Activated naive CD4-positive, alpha-beta T cell treated with anti-CD3 and anti-CD28 coated beads, Interleukin-2, amount 50 U/mL, for 24 hours (primary cell): ENCODE data around the gene MPHOSPH9.

Experiments
- H3K27ac Mint-ChIP-seq: one replicate; pipeline ENCODE4 v1.8.0; 2021; ENCODE audit warnings: mild to moderate bottlenecking, mixed read lengths
- H3K27me3 Mint-ChIP-seq: one replicate; pipeline ENCODE4 v1.8.0; 2021; ENCODE audit warnings: mixed read lengths
- H3K36me3 Mint-ChIP-seq: one replicate; pipeline ENCODE4 v1.8.0; 2021; ENCODE audit warnings: mixed read lengths
- H3K4me1 Mint-ChIP-seq: one replicate; pipeline ENCODE4 v1.8.0; 2021; ENCODE audit warnings: mixed read lengths
- H3K4me3 Mint-ChIP-seq: one replicate; pipeline ENCODE4 v1.8.0; 2021; ENCODE audit warnings: mild to moderate bottlenecking, mixed read lengths
- H3K9me3 Mint-ChIP-seq: one replicate; pipeline ENCODE4 v1.8.0; 2021; ENCODE audit warnings: mixed read lengths

Gene MPHOSPH9

DNA sequence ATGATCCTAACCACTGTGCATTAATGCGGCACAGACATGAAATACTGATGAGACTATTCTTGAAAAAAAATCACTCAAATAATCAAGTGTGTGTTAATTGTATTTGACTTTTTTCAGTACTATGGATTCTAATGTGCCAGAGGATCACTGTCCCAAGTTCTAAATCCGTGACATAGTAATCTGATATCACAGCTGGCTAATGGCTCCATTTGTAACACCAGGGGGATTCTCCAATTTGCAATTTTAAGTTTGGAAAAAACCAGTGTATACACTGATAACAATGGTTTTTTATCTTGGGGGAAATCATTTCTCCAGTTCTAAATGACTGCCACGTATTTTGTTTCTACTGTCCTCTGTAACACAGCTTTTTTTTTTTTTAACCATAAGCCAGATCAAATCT lies 33.0 kb downstream of the MPHOSPH9 start:
- Mint-ChIP-seq H3K4me3 (no peak overlapping the region), H3K27me3 (no peaks in the 10 kb centered on the region), H3K36me3 (peaks cover 7% of the 10 kb centered on the region), H3K27ac (peak overlapping the region; percentile 94), H3K4me1 (peaks cover 22% of the 10 kb centered on the region), H3K9me3 (no peaks in the 10 kb centered on the region)

DNA sequence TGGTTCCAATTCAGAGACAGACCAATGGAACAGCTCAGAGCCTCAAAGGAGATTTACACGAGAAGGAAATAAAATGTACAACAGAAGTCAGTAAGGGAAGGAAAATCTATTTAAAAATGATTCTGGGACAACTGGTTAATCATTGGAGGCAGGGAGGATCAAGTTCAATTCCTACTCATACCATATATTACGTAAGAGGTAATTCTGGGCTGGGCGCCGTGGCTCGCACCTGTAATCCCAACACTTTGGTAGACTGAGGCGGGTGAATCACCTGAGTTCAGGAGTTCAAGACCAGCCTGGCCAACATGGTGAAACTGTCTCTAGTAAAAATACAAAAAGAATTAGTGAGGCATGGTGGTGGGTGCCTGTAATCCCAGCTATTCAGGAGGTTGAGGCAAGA lies 45.3 kb downstream of the MPHOSPH9 start:
- H3K36me3 Mint-ChIP-seq = peaks cover 20% of the 10 kb centered on the region
- H3K4me1 Mint-ChIP-seq = no peaks in the 10 kb centered on the region
- no peaks in the 10 kb centered on the region for H3K27me3 Mint-ChIP-seq
- H3K27ac Mint-ChIP-seq = no peak overlapping the region
- no peak overlapping the region for H3K4me3 Mint-ChIP-seq
- H3K9me3 Mint-ChIP-seq = no peaks in the 10 kb centered on the region

DNA sequence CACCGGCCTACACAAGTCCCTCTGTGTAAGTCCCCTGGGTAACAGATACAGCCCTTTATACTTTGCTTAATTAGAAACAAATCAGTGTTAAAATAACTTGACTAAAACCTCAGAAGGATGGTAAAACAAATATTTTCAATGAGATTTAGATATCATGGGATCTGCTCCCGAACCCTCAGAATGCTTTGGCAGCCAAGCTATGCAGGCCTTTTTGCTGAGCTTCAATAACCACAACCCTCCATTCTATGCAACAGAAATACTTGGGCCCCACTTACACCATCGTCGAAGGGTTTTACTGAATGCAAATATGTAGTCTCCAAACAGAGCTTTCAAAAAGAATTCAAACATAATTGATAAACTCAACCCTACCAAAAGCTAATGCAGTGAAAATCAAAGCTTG lies 52.8 kb downstream of the MPHOSPH9 start:
- Mint-ChIP-seq H3K9me3 (no peaks in the 10 kb centered on the region), H3K4me3 (no peak overlapping the region), H3K27ac (no peak overlapping the region), H3K4me1 (no peaks in the 10 kb centered on the region), H3K36me3 (peaks cover 17% of the 10 kb centered on the region), H3K27me3 (no peaks in the 10 kb centered on the region)

DNA sequence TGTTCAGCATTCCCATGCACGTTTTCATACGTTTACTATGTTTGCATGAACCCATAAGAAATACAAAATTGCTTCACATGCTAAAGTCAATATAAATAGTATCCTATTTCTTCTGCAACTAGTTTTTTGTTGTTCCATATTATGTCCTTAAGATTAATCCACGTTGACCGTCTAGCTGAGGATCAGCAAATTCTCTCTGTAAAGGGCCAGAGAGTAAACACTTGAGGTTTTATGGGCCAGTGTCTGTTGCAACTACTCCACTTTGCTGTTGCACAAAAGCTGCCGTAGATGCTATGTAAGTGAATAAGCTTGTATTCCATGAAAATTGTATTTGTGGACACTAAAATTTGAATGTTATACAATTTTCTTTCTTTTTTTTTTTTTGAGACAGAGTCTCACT lies 61.0 kb downstream of the MPHOSPH9 start:
- Mint-ChIP-seq H3K9me3 (no peaks in the 10 kb centered on the region), H3K27me3 (no peaks in the 10 kb centered on the region)

DNA sequence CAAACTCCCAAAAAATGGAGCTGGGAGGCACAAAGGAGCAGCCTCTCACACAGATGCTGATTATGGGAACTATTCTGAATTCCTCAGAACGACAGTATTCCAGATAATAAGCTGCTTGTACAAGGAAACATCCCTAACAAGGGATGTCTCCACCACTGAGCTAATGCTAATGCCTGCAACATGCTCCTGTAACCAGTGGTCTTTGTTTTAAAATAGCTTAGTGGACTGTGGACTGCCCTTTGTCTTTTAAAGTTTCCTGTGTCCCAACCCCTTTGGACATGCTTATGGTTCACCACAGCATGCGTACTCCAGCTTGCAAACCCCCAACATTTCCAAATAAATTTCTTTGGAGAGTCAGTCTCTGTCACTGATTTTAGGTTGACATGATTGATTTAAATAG lies 65.6 kb downstream of the MPHOSPH9 start:
- no peaks in the 10 kb centered on the region for H3K9me3 Mint-ChIP-seq

More for the DNA sequence above, 61.0 kb downstream of the MPHOSPH9 start:
- Mint-ChIP-seq H3K36me3 (peaks cover 3% of the 10 kb centered on the region), H3K4me1 (no peaks in the 10 kb centered on the region), H3K4me3 (no peak overlapping the region), H3K27ac (no peak overlapping the region)

DNA sequence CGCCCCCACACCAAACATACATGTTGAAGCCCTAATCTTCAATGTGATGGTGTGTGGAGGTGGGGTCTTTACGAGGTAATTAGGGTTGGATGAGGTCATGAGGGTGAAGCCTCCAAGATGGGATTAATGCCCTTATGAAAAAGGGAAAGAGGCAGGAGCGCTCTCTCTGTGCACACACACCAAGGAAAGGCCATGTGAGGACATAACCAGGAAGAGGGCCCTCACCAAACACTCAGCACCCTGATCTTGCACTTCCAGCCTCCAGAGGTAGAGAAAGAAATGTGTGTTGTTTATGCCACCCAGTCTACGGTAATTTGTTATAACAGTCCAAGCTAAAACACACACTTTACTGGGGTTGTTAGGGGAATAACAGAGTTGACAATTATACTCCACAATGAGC lies 67.4 kb downstream of the MPHOSPH9 start:
- Mint-ChIP-seq H3K9me3 (no peaks in the 10 kb centered on the region), H3K36me3 (peaks cover 7% of the 10 kb centered on the region), H3K27me3 (no peaks in the 10 kb centered on the region), H3K4me3 (no peak overlapping the region), H3K4me1 (no peaks in the 10 kb centered on the region), H3K27ac (peak overlapping the region; percentile 32)

More for the DNA sequence above, 65.6 kb downstream of the MPHOSPH9 start:
- Mint-ChIP-seq H3K36me3 (peaks cover 7% of the 10 kb centered on the region), H3K27me3 (no peaks in the 10 kb centered on the region), H3K27ac (no peak overlapping the region), H3K4me3 (no peak overlapping the region), H3K4me1 (no peaks in the 10 kb centered on the region)

DNA sequence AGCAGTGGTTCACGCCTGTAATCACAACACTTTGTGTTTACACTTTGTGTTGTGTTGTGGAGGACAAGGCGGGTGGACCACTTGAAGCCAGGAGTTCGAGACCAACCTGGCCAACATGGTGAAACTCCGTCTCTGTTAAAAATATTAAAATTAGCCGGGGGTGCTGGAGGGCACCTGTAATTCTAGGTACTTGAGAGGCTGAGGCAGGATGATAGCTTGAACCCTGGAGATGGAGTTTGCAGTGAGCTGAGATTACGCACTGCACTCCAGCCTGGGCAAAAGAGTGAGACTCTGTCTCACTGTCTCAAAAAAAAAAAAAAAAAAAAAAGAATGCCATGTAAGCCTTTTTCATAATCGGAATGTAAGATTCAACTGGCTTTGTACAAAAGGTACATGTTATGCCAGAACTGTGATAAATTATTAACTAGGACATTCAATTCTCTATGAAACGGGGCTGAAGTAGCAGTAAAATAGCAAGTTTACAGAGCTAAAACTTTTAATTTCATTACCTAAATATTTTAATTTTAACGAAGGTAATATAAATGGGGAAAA lies 68.2 kb downstream of the MPHOSPH9 start:
- H3K4me1 Mint-ChIP-seq = no peaks in the 10 kb centered on the region
- no peaks in the 10 kb centered on the region for H3K9me3 Mint-ChIP-seq
- no peak overlapping the region for H3K4me3 Mint-ChIP-seq
- H3K27me3 Mint-ChIP-seq = no peaks in the 10 kb centered on the region
- no peak overlapping the region for H3K27ac Mint-ChIP-seq
- peaks cover 7% of the 10 kb centered on the region for H3K36me3 Mint-ChIP-seq

DNA sequence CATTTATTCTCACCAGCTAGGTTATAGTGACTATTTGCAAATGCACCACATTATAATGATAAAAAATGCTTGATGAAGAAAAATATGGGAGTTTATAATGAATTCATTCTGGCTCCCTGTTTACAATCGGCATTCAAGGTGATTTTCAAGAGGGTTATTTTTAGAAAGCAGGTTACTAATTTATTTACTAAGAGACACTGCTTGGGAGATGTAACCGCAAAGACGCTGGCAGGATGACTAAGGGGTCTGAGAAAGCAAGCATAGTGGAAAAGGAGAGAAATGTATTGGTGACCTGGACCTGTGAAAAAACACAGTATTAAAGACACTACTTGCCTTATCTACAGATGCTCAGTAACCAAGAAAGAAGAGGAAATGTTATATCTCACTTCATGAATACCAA lies 68.7 kb downstream of the MPHOSPH9 start:
- Mint-ChIP-seq H3K36me3 (peaks cover 7% of the 10 kb centered on the region), H3K9me3 (no peaks in the 10 kb centered on the region), H3K27me3 (no peaks in the 10 kb centered on the region), H3K4me3 (no peak overlapping the region), H3K27ac (no peak overlapping the region), H3K4me1 (no peaks in the 10 kb centered on the region)

DNA sequence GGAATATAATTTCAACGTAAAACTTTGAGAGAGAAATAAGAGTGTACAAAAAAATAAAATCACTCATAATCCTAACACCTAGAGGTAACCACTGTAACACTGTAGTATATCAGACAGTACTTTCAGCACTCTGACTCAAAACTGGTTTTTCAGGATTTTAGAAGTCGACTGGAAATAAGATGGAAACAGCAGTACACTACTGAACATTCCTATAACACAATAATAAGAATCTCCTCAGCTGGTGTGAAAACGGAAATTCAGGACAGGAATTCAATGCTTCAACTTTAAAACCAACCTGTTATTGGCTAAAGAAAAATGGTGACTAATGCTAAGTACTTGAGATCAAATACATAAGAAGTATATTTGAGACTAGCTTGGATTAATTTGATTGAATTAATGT lies 69.7 kb downstream of the MPHOSPH9 start:
- H3K4me3 Mint-ChIP-seq = no peak overlapping the region
- no peaks in the 10 kb centered on the region for H3K27me3 Mint-ChIP-seq
- no peaks in the 10 kb centered on the region for H3K4me1 Mint-ChIP-seq
- H3K36me3 Mint-ChIP-seq = peaks cover 7% of the 10 kb centered on the region
- H3K27ac Mint-ChIP-seq = no peak overlapping the region
- H3K9me3 Mint-ChIP-seq = no peaks in the 10 kb centered on the region

DNA sequence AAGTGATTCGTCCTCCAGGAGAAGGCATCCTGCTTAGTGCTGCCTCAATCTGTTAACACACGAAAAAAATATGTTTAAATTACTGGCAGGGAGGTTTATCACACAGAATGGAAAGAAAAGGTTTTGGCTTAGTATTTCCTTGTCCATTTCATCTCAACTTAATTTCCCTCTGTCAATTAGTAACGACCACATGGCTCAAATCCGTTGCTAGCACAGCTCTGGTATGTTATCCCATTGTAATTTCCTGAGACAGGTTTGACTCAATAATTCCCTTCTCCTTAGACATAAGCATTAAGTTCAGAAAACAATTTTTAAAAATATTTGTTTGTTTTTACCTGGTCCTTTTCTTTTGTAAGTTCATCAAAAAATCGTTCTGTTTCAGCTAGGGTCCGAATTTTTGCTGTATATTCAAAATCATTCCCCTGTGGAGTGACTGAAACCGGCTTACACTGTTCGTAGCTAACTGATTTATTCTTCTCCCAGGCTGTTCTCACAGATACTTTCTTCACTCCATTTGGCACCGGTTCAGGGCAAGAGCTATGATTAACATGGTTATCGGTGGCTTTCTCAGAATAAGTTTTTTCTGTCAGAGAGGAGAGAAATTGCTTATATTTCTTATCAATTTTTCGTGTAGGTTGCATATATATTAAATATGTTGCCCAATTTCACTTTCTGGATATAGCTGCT lies 72.0 kb downstream of the MPHOSPH9 start:
- Mint-ChIP-seq H3K9me3 (no peaks in the 10 kb centered on the region), H3K4me1 (no peaks in the 10 kb centered on the region), H3K27ac (no peak overlapping the region), H3K27me3 (no peaks in the 10 kb centered on the region), H3K36me3 (peaks cover 7% of the 10 kb centered on the region), H3K4me3 (no peak overlapping the region)

DNA sequence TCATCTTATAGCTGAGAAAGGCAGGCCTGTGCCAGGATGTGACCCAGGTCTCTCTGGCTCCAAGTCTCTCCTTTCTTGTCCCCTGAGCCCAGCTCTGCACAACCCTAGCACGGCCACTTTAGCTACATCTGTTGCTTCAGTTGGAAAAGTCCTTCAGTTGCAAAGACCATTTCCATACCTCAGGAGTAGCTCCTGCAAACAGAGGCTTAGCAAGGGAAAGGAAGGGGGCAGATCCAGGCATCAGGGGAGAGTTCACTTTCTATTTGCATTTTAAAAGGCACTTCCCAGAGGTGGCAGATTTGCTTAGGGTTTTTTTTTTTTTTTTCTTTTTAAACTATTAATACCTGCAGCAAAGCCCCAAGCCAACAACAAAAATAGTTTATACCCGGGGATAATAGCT lies 79.0 kb downstream of the MPHOSPH9 start:
- Mint-ChIP-seq H3K36me3 (peaks cover 2% of the 10 kb centered on the region), H3K4me3 (no peak overlapping the region)

DNA sequence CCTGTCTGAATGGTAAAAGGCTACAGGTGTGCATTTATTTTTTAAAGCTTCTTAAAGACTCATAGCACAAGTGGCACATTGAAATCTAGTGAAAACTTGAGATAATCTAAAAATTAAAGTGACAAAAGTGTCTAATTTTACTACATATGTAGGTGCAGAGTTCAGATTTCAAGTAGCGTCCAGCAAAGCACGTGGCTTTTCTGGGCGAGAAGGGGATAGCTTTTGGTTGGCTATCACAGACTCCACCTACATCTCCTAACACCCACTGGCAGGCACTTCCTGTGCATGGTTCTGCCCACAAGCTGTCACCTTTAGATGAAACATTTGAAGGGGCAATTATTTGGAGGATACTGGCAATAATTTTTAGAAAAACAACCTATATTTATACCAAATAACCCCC lies 80.1 kb downstream of the MPHOSPH9 start:
- H3K27ac Mint-ChIP-seq = peak overlapping the region; percentile 41
- no peaks in the 10 kb centered on the region for H3K27me3 Mint-ChIP-seq
- H3K36me3 Mint-ChIP-seq = peaks cover 2% of the 10 kb centered on the region
- H3K4me1 Mint-ChIP-seq = peaks cover 38% of the 10 kb centered on the region
- no peaks in the 10 kb centered on the region for H3K9me3 Mint-ChIP-seq
- peak overlapping the region; percentile 53 for H3K4me3 Mint-ChIP-seq

More for the DNA sequence above, 79.0 kb downstream of the MPHOSPH9 start:
- no peak overlapping the region for H3K27ac Mint-ChIP-seq
- H3K9me3 Mint-ChIP-seq = no peaks in the 10 kb centered on the region
- no peaks in the 10 kb centered on the region for H3K27me3 Mint-ChIP-seq
- peaks cover 29% of the 10 kb centered on the region for H3K4me1 Mint-ChIP-seq

DNA sequence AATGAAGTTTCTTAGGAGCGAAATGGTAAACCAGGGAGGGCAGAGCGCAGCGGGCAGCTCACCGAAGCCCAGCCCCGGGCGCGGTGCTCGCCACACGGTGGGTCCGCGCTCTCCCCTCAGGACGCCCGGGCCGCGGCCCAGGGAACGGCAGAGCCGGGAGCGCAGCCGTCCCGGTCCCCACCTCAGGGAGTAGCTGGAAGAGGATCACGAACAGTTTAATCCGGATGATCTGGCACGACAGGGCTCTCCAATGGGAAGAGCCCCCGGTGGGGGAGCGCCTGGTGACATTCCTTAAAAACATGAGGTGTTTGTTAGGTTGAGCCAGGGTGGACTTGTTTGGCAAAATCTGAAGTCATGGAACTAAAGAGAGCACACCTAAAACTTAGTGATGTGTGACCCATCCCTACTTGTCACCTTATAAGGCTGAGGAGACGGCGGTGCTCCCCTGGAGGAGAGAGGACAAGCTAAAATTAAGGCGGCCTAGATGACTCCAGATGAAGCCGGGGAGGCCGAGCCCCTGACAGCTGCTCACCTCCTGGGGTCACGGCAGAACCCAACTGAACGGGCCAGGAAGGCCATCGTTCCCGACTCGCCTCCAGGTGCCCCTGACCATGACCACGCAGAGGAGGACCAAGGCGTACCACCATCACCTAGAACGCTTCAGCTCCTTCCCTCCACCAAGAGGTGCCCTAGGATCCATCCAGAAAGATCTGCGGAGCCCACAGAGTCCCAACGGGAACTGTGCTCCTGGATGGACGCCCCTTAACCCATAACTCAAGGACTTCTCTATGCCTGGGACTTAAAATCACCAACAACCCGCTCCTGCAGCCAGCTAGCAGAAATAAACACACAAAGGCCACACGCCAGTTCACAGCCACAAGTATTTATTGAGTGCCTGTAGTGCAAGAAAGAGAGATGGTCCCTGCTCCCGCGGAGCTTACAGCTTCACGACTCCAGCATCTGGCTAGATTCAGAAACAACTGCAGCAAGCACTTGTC lies 81.2 kb downstream of the MPHOSPH9 start:
- Mint-ChIP-seq H3K9me3 (no peaks in the 10 kb centered on the region), H3K27ac (peak overlapping the region; percentile 62), H3K4me1 (peaks cover 46% of the 10 kb centered on the region), H3K27me3 (no peaks in the 10 kb centered on the region), H3K36me3 (peaks cover under 1% of the 10 kb centered on the region), H3K4me3 (peak overlapping the region; percentile 87)

DNA sequence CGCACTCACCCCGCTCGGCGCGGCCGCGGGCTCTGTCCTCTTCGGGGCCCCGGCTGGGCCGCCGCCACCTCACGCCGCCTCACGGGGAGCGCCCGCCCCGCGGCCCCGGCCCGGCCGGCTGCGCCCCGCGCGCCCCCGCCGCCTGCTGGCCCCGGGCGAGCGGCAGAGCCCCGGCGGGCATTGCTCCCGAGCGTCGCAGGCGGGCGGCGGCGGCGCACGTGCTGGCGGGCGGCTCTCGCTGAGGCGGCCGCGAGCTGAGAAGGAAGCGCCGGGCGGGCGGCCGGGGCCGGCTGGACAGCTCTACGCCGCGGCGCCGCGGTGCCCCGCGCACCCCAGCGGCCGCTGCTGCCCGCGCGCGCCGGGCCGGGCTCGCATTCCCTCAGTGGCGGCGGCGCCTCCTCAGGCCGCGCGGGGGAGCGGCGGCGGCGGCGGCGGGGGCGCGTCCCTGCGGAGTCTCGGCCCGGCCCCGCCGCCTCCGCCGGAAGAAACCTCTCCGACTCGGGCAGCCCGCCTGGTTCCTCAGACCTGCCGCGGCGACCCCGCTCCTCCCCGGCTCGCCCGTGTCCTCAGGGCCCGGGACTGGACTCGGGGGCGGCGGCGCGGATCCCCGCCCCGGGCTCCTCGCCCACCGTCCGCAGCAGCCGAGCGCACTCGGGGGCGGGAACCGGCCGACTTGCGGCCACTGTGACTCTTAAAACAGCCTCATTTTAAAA lies 82.0 kb downstream of the MPHOSPH9 start, which contains the start of gene PITPNM2:
Gene PITPNM2 (minus strand): TSS at position 347 of the 713 bp plus-strand sequence. CDS start 116,500 bp downstream, outside the sequence.
- peak within 1 kb of the TSS; percentile 87 for H3K4me3 Mint-ChIP-seq
- peak within 1 kb of the TSS; percentile 92 for H3K27ac Mint-ChIP-seq
- H3K27me3 Mint-ChIP-seq = no peaks in the 10 kb centered on the region
- H3K4me1 Mint-ChIP-seq = peaks cover 48% of the 10 kb centered on the region
- peaks cover under 1% of the 10 kb centered on the region for H3K36me3 Mint-ChIP-seq
- no peaks in the 10 kb centered on the region for H3K9me3 Mint-ChIP-seq

DNA sequence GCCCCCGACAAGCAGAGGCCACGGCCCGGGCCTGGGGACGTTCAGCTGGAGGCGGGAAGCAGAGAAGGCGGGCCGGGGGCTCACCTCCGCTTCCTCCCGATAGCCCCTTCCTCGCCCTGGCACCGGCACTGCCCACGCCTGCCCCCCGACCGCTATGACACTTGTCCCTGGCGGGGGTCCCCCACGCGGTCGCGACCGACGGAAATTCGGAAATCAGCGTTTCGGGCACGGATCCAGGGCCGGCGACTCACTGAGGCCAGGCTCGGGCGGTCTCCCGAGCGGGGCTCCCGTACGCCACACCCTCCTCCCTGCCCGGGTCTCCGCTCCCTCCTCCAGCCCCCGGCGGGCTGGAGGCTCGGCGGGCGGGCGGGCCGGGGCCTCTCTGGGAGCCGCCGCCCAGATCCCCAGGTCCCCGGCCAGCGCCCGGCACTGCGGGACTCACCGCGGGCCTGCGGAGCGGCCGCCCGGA lies 82.6 kb downstream of the MPHOSPH9 start:
- Mint-ChIP-seq H3K36me3 (peaks cover 2% of the 10 kb centered on the region), H3K9me3 (no peaks in the 10 kb centered on the region), H3K27ac (peak overlapping the region; percentile 92), H3K27me3 (no peaks in the 10 kb centered on the region), H3K4me3 (peak overlapping the region; percentile 86), H3K4me1 (peaks cover 54% of the 10 kb centered on the region)
